ENCODE data around the gene COL28A1. TPM values are rescaled to one million over a fixed set of nuclear protein-coding genes. Genes with fewer than 3 reads are reported as not detected.

Gene COL28A1
- total and polyA plus RNA-seq, 2 experiments from 2014 or later: 0.31 to 0.70 TPM

GRCh38 chr7:7449055-7449454 is 86.6 kb downstream of the COL28A1 start:
- DNase-seq (ENCODE audit: low spot score): no peak
- Mint-ChIP-seq H3K36me3 (ENCODE audit: low read depth) (peaks cover 11% of the 10 kb centered on the region; the same call in 2 of the 3 replicates), H3K4me1 (peaks cover 3% of the 10 kb centered on the region; the same call in 1 of the 3 replicates), H3K27me3 (ENCODE audit: insufficient read depth, low read depth, poor library complexity) (no peaks in the 10 kb centered on the region), H3K4me3 (no peak overlapping the region), H3K27ac (no peak overlapping the region), H3K9me3 (peaks cover 27% of the 10 kb centered on the region)
- Histone ChIP-seq H3K9me2 (ENCODE audit: insufficient read depth) (no peaks in the 10 kb centered on the region; the same call in 1 of the 2 replicates), H3K36me3 (ENCODE audit: insufficient read depth) (no peaks in the 10 kb centered on the region), H3F3A (replicated peaks; ENCODE audit: low read depth) (no peaks in the 10 kb centered on the region), H3K4me2 (no peak overlapping the region), H3K4me1 (ENCODE audit: insufficient read depth) (0 out of 2 replicates have a peak, but pooled peaks cover under 1% of the 10 kb centered on the region), H3K27ac (ENCODE audit: low read depth) (no peak overlapping the region), H4K20me1 (replicated peaks; ENCODE audit: insufficient read depth) (no peaks in the 10 kb centered on the region), H3K79me2 (replicated peaks; ENCODE audit: insufficient read depth) (no peaks in the 10 kb centered on the region), H3K4me3 (no peak overlapping the region), H2AFZ (no peak overlapping the region), H3K27me3 (ENCODE audit: insufficient read depth) (no peaks in the 10 kb centered on the region)
- ATAC-seq: no peak
- TF ChIP-seq ZNF331 (CRISPR knock-in tag; IDR thresholded peaks at IDR 0.05; ENCODE audit: low read depth) (no peak), JUNB (IDR thresholded peaks at IDR 0.05; ENCODE audit: unreplicated experiment) (no peak), ZNF462 (CRISPR knock-in tag; IDR thresholded peaks at IDR 0.05) (no peak), EZH2 (IDR thresholded peaks at IDR 0.05; ENCODE audit: low read depth, unreplicated experiment) (no peak), STAT1 (IDR thresholded peaks at IDR 0.05; ENCODE audit: unreplicated experiment) (no peak)

- H3K79me2 ChIP-seq (replicated peaks; ENCODE audit: insufficient read depth): no peaks in the 10 kb centered on the region
Observed at GRCh38 chr7:7446616-7447015, 89.1 kb downstream of the COL28A1 start.

More at GRCh38 chr7:7446616-7447015, 89.1 kb downstream of the COL28A1 start:
- Mint-ChIP-seq H3K27me3 (ENCODE audit: insufficient read depth, low read depth, poor library complexity) (no peaks in the 10 kb centered on the region), H3K27ac (no peak overlapping the region), H3K4me3 (no peak overlapping the region), H3K9me3 (peaks cover 27% of the 10 kb centered on the region), H3K36me3 (ENCODE audit: low read depth) (peaks cover 11% of the 10 kb centered on the region; the same call in 2 of the 3 replicates), H3K4me1 (no peaks in the 10 kb centered on the region)
- Histone ChIP-seq H3K4me1 (ENCODE audit: insufficient read depth) (0 out of 2 replicates have a peak, but pooled peaks cover 2% of the 10 kb centered on the region), H3K27me3 (ENCODE audit: insufficient read depth) (no peaks in the 10 kb centered on the region), H3K4me3 (no peak overlapping the region), H3F3A (replicated peaks; ENCODE audit: low read depth) (no peaks in the 10 kb centered on the region), H3K36me3 (ENCODE audit: insufficient read depth) (no peaks in the 10 kb centered on the region), H2AFZ (no peak overlapping the region), H3K4me2 (no peak overlapping the region), H3K27ac (ENCODE audit: low read depth) (no peak overlapping the region), H3K9me2 (ENCODE audit: insufficient read depth) (peaks cover 5% of the 10 kb centered on the region; the same call in 1 of the 2 replicates), H4K20me1 (replicated peaks; ENCODE audit: insufficient read depth) (no peaks in the 10 kb centered on the region)
- TF ChIP-seq ZNF114 (CRISPR knock-in tag; IDR thresholded peaks at IDR 0.05): no peak
- no peak for TF ChIP-seq CTCF (conservative IDR thresholded peaks at IDR 0.05; ENCODE audit: low read depth in 2 of 2)
- no peak for TF ChIP-seq POLR2AphosphoS5 (IDR thresholded peaks at IDR 0.05; ENCODE audit: low read depth)
- TF ChIP-seq EZH2phosphoT487 (IDR thresholded peaks at IDR 0.05; ENCODE audit: unreplicated experiment): no peak
- DNase-seq (ENCODE audit: low spot score): no peak
- ATAC-seq: no peak
